Liver (tissue), 3 donors: ENCODE results near the gene PTAR1.

Experiments used
- CTCF ChIP-seq: fragments of 150-350 bp; IDR thresholded peaks from 2 replicates; pipeline ENCODE4 v1.5.1; 2017; ENCODE audit warnings: improper control_type of control experiment, low read depth, low read length; ENCODE audit not compliant: missing input control
- EGR1 ChIP-seq, 2 donors: IDR thresholded peaks; 2 replicates each; pipeline ENCODE4 v1.6.1; 2016 to 2018; ENCODE audit warnings: antibody characterized with exemption in 2 of 2, low read depth in 2 of 2
- FOXA2 ChIP-seq: IDR thresholded peaks from 2 replicates; pipeline ENCODE4 v1.6.1; 2016; ENCODE audit warnings: antibody characterized with exemption
- GABPA ChIP-seq, 2 donors: IDR thresholded peaks in 1 of 2; conservative IDR thresholded peaks in 1 of 2; 2 replicates each; pipeline ENCODE4 v1.6.1; 2016; ENCODE audit warnings: antibody characterized with exemption in 2 of 2, mild to moderate bottlenecking in 1 of 2, moderate library complexity in 1 of 2
- MAX ChIP-seq: IDR thresholded peaks from 2 replicates; pipeline ENCODE4 v1.6.1; 2016; ENCODE audit warnings: antibody characterized with exemption
- RAD21 ChIP-seq, 2 donors: IDR thresholded peaks; 2 replicates each; pipeline ENCODE4 v1.6.1; 2016; ENCODE audit warnings: antibody characterized with exemption in 2 of 2, mild to moderate bottlenecking in 2 of 2
- SP1 ChIP-seq: IDR thresholded peaks from 2 replicates; pipeline ENCODE4 v1.6.1; 2018; ENCODE audit warnings: antibody characterized with exemption, mild to moderate bottlenecking
- TAF1 ChIP-seq: conservative IDR thresholded peaks from 2 replicates; pipeline ENCODE4 v1.6.1; 2016; ENCODE audit warnings: antibody characterized with exemption, mild to moderate bottlenecking
- ZBTB33 ChIP-seq: IDR thresholded peaks from 2 replicates; pipeline ENCODE4 v1.6.1; 2016; ENCODE audit warnings: antibody characterized with exemption
- donor health status: healthy.
- donor health status: healthy.

GRCh38 chr9:69674716-69675438 lies 84.9 kb downstream of the PTAR1 start:
- TF ChIP-seq RAD21 (IDR thresholded peaks at IDR 0.05) (no peak), CTCF (no peak), GABPA (IDR thresholded peaks at IDR 0.05 in 1 of 2, conservative IDR thresholded peaks at IDR 0.05 in 1 of 2) (no peak), MAX (no peak), ZBTB33 (no peak), EGR1 (IDR thresholded peaks at IDR 0.05; ENCODE audit: low read depth in 2 of 2) (no peak), TAF1 (no peak), SP1 (no peak), FOXA2 (no peak)
